Muscle of leg (tissue), 11 donors: ENCODE measurements around the gene ZNF335. TPM values are rescaled to one million over a fixed set of nuclear protein-coding genes. Genes with fewer than 3 reads are reported as not detected.

Source experiments
- DNase-seq: peaks from one replicate; pipeline ENCODE4 v3.0.0; 2013
- H3K27ac ChIP-seq: one replicate; pipeline ENCODE4 v1.5.1; 2013; ENCODE audit warnings: mild to moderate bottlenecking, low read length, control low read depth
- H3K27me3 ChIP-seq: one replicate; pipeline ENCODE4 v1.6.1; 2013; ENCODE audit warnings: low read length; ENCODE audit not compliant: control insufficient read depth, insufficient read depth
- H3K36me3 ChIP-seq: one replicate; pipeline ENCODE4 v1.6.1; 2013; ENCODE audit warnings: low read length; ENCODE audit not compliant: control insufficient read depth, insufficient read depth
- H3K4me1 ChIP-seq: one replicate; pipeline ENCODE4 v1.6.1; 2013; ENCODE audit warnings: low read length; ENCODE audit not compliant: control insufficient read depth, insufficient read depth
- H3K4me3 ChIP-seq: one replicate; pipeline ENCODE4 v1.5.1; 2013; ENCODE audit warnings: low read length, control low read depth
- H3K9me3 ChIP-seq: replicated peaks from 2 replicates; pipeline ENCODE4 v1.6.1; 2013; ENCODE audit warnings: low read depth, low read length; ENCODE audit not compliant: control insufficient read depth
- WGBS: methylation state at CpG from one replicate; pipeline ENCODE4 v1.1.5; 2013; ENCODE audit warnings: missing lambda C conversion rate; ENCODE audit not compliant: insufficient coverage; 5-methylcytosine and 5-hydroxymethylcytosine counted together
- polyA plus RNA-seq, 8 donors: library from polyadenylated mRNA; unstranded; fragments of 120-200 nt; gene quantifications; one replicate each; pipeline versions ENCODE4 v1.2.1 to v1.2.3, GENCODE V29; 2013; ENCODE audit warnings: inconsistent platforms in 1 of 8, low replicate concordance in 1 of 8; ENCODE audit not compliant: insufficient read length in 8 of 8, insufficient read depth in 1 of 8
- total RNA-seq: library from RNA; stranded (reverse); fragments of 120-200 nt; gene quantifications from one replicate; pipeline ENCODE4 v1.2.4, GENCODE V29; 2013

ZNF335 gene
- total and polyA plus RNA-seq, 9 donors, result 7.8 to 12.4 (median 9.6) TPM

DNA sequence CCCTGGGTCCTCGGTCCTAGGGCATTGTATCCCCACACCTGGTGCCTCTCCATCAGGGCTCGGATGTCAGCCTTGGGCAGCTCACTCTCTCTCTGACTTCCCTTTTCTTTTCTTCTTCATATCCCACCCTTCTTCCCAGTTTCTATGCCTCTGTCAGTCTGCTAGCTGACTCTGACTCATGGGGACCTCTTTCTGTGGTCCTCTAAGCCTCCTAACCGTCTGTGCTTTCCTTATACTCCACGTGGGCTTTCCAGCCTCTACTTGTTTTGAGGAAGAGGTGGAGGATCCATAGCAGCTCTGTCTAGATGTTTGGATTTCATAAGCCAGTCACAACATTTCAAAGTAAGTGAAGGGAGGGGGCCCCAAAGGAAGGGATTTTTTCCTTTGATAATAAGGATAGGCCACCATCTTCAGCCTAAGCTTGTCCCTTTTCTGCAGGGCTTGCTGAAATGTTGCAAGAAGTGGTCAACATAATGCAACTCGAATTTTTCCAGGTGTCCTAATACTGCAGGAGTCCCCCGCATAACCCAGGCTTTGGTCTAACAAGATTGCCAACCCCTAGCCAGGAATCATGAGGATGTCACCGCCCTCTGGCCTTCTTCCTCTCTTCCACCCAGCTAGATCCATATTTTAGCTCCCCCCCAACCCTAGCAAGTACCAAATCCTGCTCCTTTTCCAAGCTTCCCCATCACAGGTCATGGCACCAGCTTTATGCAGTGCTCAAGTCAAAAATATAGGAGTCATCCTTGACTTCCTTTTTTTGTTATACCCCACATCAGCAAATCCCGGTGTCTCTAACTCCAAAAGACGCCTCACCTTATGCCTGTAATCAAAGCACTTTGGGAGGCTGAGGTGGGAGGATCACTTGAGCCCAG, 51.3 kb downstream of the ZNF335 start:
- Histone ChIP-seq H3K36me3 (no peaks in the 10 kb centered on the region), H3K27ac (peak overlapping the region; percentile 69), H3K27me3 (no peaks in the 10 kb centered on the region), H3K4me3 (no peak overlapping the region), H3K4me1 (peaks cover 50% of the 10 kb centered on the region), H3K9me3 (no peaks in the 10 kb centered on the region)
- no peak for DNase-seq
- WGBS, result 77% methylated on average over 5 of the region's 9 CpGs

DNA sequence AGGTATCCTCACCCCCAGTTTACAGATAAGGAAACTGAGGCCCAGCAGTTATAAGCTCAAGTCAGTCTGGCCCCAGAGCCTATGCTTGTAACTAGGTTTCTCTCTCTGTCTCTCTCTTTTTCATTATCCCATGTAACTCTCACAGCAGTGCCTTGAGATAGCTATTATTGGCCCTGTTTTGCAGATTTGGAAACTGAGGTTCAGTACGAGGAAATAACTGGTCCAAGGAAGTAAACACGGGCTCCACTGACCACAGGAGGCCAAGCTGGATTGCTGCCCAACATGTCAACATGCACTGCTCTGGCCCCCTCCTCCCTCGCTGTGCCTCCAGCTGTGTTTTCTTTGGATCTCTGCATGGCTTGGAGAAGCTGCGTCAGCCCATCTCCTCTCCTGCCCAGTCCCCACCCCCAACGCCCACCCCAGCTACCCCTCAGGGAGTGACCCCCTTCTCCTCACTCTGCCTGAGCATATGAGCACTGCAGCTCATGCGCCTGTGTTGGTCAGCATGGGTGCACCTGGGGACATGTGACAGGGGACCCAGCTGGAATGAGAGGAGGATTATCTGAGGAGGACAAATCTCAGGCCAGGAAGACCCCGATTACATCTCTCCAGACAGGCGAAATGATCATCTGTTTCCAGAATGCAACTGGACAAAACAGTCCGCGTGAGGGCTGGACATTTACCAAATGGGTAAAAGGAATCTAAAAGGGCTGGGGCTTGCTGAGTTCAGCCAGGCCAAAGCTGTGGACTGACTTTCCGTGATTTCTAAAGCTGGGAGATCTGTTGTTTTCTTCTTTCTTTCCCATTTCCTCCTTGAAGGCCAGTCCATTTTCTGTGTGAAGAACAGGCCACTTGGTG, 52.2 kb downstream of the ZNF335 start:
- 3% methylated on average over 5 of the region's 11 CpGs for WGBS
- DNase-seq, result peak; percentile 91
- peak overlapping the region; percentile 69 for H3K27ac ChIP-seq
- H3K36me3 ChIP-seq, result no peaks in the 10 kb centered on the region
- no peaks in the 10 kb centered on the region for H3K9me3 ChIP-seq
- H3K27me3 ChIP-seq, result no peaks in the 10 kb centered on the region
- no peak overlapping the region for H3K4me3 ChIP-seq
- peaks cover 41% of the 10 kb centered on the region for H3K4me1 ChIP-seq

DNA sequence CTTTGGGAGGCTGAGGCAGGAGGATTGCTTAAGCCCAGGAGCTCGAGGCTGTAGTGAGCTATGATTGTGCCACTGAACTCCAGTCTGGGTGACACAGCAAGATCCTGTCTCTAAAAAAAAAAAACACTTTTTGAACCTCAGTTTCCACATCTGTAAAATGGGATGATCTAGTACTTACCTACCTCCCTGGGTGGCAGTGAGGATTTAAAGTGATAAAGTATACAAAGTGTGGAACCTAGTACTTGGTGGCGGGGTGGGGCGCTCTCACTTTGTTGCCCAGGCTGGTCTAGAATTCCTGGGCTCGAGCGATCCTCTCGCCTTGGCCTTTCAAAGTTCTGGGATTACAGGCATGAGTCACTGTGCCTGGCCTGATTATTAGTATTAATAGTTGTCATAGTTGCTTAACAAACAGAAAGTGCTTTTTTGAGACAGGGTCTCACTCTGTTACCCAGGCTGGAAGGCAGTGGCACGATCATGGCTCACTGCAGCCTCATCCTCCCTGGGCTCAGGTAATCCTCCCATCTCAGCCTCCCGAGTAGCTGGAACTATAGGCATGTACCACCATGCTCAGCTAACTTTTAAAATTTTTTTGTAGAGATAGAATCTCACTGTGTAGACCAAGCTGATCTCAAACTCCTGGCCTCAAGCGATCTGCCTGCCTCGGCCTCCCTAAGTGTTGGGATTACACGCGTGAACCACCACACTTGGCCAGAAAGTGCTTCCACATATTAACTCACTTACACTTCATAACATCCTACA, 53.0 kb downstream of the ZNF335 start:
- WGBS, result 84% methylated on average over 4 of the region's 12 CpGs
- H3K36me3 ChIP-seq, result no peaks in the 10 kb centered on the region
- peak overlapping the region; percentile 80 for H3K27ac ChIP-seq
- DNase-seq, result no peak
- no peaks in the 10 kb centered on the region for H3K27me3 ChIP-seq
- no peak overlapping the region for H3K4me3 ChIP-seq
- H3K4me1 ChIP-seq, result peaks cover 33% of the 10 kb centered on the region
- H3K9me3 ChIP-seq, result no peaks in the 10 kb centered on the region

DNA sequence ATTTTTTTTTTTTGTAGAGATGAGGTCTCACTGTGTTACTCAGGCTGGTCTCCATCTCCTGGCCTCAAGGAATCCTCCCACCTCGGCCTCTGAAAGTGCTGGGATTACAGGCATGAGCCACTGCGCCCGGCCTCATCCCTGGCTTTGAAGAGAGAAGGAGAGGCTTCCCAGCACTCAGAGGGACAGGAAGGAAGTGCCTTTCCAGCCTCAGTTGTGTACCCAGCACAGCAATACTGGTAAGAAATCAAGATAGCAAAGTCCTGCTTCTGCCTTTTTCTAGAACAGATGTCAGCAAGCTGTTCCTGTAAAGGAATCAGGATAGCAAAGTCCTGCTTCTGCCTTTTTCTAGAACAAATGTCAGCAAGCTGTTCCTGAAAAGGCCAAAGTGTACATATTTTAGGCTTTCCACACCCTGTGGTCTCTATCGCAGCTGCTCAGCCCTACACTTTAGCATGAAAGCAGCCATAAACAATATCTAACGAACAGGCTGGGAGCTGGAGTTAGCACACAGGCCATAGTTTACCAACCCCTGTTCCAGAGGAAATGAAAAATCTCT, 53.7 kb downstream of the ZNF335 start:
- 0% methylated on average over 2 of the region's 5 CpGs for WGBS
- no peaks in the 10 kb centered on the region for H3K9me3 ChIP-seq
- peak overlapping the region; percentile 80 for H3K27ac ChIP-seq
- no peak overlapping the region for H3K4me3 ChIP-seq
- H3K4me1 ChIP-seq, result peaks cover 32% of the 10 kb centered on the region
- peak; percentile 74 for DNase-seq
- no peaks in the 10 kb centered on the region for H3K36me3 ChIP-seq
- H3K27me3 ChIP-seq, result no peaks in the 10 kb centered on the region

DNA sequence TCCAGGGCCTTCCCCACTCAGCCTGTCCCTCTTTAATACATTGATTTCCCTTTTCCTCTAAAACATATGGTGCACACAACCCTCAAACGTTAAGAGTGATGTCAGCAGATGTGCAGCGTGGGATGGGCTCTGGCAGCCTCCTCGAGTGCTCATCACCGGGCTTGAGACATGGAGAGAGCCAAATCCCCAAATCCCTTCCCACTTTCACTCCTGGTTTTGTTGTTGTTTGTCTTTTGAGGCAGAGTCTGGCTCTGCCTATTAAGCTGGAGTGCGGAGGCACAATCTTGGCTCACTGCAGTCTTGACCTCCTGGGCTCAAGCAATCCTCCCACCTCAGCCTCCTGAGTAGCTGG, 54.2 kb downstream of the ZNF335 start:
- no peak overlapping the region for H3K4me3 ChIP-seq
- DNase-seq, result peak; percentile 91
- no peaks in the 10 kb centered on the region for H3K36me3 ChIP-seq
- WGBS, result 20% methylated on average over 2 of the region's 5 CpGs
- peaks cover under 1% of the 10 kb centered on the region for H3K27me3 ChIP-seq
- peaks cover 32% of the 10 kb centered on the region for H3K4me1 ChIP-seq
- no peaks in the 10 kb centered on the region for H3K9me3 ChIP-seq
- peak overlapping the region; percentile 80 for H3K27ac ChIP-seq

DNA sequence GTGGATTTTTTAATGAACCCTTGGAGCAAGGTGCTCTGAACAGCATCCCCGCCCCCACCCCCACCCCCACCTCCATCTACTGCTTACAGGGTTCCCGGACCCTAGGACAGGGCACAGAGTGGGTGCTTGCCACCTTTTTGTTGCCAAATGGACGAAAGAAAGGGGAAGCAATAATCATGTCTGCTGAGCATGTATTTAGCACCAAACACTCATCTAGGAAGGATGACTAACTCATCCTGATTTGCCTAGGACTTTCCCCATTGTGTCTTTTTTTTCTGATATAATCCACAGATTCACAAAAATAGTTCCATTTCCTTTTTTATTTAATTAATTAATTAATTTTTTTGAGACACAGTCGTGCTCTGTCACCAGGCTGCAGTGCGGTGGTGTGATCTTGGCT, 58.9 kb downstream of the ZNF335 start:
- no peak for DNase-seq
- H3K4me1 ChIP-seq, result peaks cover 25% of the 10 kb centered on the region
- H3K4me3 ChIP-seq, result no peak overlapping the region
- peaks cover 16% of the 10 kb centered on the region for H3K27me3 ChIP-seq
- H3K27ac ChIP-seq, result no peak overlapping the region
- WGBS, result no CpG with 5 or more reads among the region's 5 CpGs
- H3K36me3 ChIP-seq, result no peaks in the 10 kb centered on the region
- no peaks in the 10 kb centered on the region for H3K9me3 ChIP-seq

DNA sequence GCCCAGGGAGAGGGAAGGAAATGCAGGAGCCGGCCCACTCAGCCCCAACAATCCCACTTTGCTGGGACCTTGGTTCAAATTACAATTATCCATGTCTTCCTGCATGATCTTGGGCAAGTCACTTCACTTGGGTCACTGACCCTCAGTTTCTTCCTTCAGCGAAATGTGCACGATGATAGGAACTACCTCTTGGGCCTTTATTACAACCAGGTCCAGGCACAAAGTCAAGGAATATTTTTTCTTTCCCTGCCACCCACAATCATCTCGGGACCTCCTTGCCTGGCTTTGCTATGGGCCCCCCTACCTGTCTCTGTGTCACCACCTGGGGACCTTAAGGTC, 59.7 kb downstream of the ZNF335 start:
- Histone ChIP-seq H3K36me3 (no peaks in the 10 kb centered on the region), H3K27ac (peak overlapping the region; percentile 8), H3K27me3 (peaks cover 16% of the 10 kb centered on the region), H3K9me3 (no peaks in the 10 kb centered on the region), H3K4me1 (peaks cover 18% of the 10 kb centered on the region), H3K4me3 (peak overlapping the region; percentile 31)
- DNase-seq, result no peak
- WGBS, result 13% methylated on average over 3 of the region's 4 CpGs

DNA sequence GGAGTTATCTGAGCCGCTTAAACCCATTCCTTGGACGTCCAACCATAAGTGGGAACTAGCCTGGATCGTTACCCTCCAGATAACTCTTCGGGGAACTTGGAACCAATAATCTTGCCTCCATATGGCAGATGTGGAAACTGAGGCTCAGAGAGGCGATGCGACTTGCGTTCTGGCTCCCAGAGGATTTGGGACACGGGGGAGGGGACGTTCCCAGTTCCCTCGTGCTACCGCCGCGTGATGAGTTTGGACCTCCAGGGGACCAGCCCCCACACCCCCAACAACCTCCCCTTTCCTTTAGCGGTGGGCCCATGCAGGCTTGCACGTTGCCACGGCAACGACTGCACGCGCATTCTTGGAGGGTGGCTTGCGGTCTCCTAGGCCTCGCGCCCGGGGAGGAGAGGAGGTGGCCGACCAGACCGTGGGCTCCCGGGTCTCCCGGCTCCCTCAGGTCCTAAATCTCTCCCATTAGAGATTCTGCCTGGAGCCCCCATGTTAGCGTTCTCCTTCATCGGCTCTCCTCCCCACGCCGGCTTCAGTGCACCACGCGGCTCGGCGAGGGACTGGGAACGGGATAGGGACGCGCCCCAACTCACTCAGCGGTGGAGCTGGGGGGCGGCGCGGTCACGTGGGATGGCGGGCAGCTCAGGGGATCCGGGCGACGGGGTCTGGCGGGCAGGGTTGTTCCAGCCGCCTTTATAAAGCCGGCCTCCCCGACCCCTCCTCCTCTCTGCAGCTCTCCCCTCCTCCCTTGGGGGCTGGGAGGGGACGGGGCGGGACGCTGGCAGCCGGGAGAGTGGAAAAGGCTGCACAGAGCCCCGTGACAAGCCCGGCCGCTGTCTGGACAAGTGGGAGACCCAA, 60.3 kb downstream of the ZNF335 start, which contains the start of gene PLTP:
Gene PLTP, minus strand, starts transcription at position 670 of the 858 bp plus-strand sequence. CDS start 703 bp downstream, outside the sequence.
- H3K9me3 ChIP-seq, result no peaks in the 10 kb centered on the region
- peak within 1 kb of the TSS; percentile 76 for H3K27ac ChIP-seq
- H3K4me3 ChIP-seq, result peak within 1 kb of the TSS; percentile 31
- H3K27me3 ChIP-seq, result peaks cover 16% of the 10 kb centered on the region
- WGBS, result under 1% methylated on average over 34 of the region's 58 CpGs
- H3K4me1 ChIP-seq, result peaks cover 18% of the 10 kb centered on the region
- DNase-seq, result peak; percentile 91
- no peaks in the 10 kb centered on the region for H3K36me3 ChIP-seq
